IPS-NIHi11 (cell line): ENCODE measurements around the gene PDGFRA.
"Not testable (repeated sequence)": the region's sequence is repeated elsewhere in the genome, so short reads cannot be mapped to it uniquely, and the experiment has no call there.

Experiments used
- DNase-seq: peaks from one replicate; pipeline ENCODE4 v3.0.0; 2012; ENCODE audit warnings: mixed read lengths, low spot score

PDGFRA gene

DNA sequence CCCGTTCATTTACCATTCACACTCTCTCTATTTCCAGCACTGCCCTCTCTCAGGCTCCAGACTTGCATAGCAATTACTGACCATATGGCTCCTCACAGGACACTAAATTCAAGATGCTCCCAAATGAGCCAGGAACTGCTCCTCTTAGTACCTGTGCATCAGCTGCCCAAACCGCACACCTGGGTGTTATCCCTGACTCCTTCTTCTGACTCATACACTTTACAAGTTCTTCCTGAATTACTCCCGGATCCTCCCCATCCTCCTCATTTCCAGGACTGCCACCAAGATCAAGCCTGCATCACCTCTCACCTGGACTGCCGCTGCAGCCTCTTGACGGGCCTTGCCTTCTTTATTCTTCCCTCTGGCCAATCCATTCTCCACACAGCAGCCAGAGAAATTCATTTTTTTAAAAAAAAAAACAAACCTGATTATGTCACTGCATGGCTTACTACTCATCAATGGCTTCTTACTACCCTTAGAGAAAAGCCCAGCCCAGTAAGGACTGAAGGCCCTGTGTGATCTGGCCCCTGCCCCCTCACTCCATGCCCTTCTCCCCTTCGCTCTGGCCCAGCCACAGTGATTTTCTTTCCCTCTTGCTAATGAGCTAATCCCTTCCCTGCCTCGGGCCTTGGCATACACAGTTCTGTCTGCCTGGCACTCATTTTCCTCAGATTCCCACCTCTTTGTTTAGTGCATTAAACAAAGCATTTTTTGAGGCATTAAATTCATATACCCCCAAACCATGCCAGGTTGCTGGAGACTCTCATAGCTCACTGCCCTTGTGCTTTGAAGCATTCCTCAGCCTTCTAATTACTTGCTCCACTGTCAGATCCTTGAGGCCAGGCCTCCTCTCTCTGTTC, 92.0 kb downstream of the PDGFRA start:
- DNase-seq, result no peak

DNA sequence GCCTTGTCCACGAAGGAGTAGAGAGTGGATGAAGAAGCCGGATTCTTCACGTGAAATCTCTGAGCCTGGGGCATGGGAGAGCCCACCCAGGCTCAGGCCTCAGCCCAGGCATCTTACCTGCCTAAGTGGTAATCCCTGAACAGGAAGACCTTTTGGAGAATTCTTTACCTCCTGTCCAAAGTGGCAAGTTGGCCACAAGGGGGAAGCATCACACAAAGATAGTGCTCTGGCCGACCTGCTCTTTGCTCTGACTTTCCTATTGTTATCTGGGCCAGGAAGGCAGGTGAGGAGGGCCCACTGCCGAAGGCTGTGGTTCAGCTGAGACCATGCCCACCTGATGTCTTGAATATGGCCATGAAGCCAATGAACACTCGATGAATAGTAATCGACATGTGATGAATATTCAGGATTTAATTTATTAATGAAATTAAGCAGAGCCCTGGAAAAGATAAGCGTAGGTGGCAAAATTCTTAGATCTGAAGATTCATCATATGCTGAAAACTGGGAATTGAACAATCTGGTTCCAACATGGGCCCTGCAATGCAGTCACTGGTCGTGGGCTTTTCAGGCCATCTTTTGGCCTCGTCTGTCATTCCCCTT, 93.8 kb downstream of the PDGFRA start:
- DNase-seq, result peak; percentile 82

DNA sequence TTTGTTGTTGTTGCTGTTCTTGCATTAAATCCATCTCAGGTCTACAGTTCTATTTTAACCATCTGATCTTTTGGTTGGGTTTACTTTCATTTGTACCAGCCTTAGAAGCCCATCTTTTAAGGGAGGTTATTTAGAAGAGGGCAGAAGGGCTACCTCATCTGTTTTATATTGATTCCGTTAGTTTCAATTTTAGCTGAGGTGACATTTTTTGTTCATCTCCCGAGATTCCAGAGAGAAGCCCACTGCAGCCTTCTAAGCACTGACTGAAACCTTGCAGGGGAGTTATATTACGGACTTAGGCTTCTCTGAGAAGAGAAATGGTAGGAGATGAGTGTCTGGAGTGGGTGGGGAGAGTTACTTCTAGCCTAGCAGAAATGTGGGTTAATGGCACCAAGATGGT, 101.8 kb downstream of the PDGFRA start:
- DNase-seq, result no peak

DNA sequence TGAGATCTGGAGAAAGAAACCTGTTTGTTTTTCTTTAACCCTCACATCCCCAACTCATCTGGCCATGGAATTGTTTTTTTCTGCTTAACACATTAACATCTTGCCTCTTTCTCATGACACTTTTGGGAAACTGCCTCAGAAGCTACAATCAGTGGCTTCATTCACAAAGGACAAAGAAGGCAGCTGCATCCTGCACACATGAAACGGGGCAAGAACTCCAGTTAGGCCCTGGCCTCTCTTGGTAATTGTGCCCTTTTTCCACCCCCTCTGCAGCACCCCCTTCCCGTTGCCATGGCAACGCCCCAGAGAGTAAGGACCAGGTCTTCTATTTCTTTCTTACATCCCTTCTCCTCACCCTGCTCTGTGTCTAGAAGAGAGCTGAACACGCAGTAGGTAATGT, 103.4 kb downstream of the PDGFRA start:
- DNase-seq, result no peak

DNA sequence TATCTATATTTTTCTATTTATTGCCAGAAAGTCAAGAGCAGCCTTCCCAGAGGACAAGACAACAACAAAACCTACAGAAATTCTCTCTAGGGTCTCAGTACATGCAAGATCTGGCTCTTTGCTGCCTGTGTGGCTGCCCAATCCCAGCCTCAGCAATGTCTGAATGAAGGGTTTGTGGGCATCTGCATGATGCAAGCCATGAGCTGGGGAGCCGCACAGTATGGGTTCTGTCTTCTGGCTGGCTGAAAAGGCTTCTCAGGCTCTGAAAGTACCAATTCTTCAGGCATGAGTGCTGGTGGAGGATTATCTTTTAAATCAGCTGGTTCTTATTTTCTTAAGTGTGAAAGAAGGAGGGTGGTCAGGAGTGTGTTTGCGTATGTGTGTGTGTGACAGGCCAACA, 104.6 kb downstream of the PDGFRA start:
- DNase-seq, result no peak

DNA sequence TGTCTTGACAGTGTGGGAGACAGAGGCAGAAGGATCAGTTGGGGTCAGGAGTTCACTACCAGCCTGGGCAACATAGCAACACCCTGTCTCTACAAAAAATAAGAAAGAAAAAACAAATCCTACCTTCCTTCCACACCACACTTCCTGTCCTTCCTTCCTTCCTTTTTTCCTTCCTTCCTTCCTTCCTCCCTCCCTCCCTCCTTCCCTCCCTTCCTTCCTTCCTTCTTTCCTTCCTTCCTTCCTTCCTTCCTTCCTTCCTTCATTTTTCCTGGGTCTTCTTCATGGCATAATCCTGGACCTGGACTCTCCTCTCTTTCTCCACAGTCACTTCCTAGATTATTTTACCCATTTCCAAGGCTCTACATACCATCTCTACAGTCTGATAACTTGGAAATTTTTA, 105.7 kb downstream of the PDGFRA start:
- DNase-seq, result not testable (repeated sequence)

DNA sequence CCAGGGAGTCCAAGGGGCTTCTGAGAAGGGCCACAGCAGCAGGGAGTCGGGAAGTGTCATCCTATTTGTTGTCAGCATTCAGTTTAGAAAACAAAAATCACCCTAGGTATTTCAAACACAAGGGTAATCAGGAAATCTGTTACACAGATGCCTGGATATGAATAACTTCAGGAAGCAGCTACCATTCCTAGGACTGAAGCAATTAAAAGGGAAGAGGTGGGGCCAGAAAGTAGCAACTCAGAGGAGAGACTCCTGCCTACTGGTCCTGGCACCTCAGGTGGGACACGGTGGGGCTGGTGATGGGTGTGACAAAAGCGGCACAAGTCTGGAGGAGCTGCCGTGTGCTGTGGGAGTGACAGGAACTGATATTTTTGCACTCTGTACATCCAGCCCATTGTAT, 107.9 kb downstream of the PDGFRA start:
- DNase-seq, result no peak

DNA sequence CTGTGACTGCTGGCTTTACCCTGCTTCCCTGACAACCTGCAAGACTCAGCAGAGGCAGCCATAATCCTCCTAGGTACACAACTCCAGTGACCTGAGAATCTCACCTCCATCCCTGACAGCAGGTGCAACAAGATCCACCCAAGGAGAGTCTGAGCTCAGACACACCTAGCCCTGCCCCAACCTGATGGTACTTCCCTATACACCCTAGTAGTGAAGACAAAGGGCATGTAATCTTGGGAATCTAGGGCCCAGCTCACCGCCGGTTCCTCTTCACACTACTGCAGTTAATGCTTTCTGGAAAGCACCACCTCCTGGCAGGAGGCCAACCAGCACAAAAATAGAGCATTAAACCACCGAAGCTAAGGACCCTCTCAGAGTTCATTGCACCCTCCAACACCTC, 113.0 kb downstream of the PDGFRA start:
- not testable (repeated sequence) for DNase-seq
